Stomach (tissue), 9 donors: ENCODE data around the gene RBM19. TPM values are rescaled to one million over a fixed set of nuclear protein-coding genes. Genes with fewer than 3 reads are reported as not detected.

ENCODE experiments used
- DNase-seq, 2 donors: peaks; one replicate each; pipeline versions ENCODE4 v3.0.0 to v3.0.0-alpha.2; 2013 to 2019
- H3K27ac ChIP-seq, 5 donors: fragments of 200-600 bp in 4 of 5; sonication (generic) in 4 of 5; one replicate each; pipeline ENCODE4 v1.5.1; 2013 to 2019; ENCODE audit warnings: mild to moderate bottlenecking in 1 of 5, moderate library complexity in 1 of 5
- H3K27me3 ChIP-seq, 3 donors: fragments of 200-600 bp; sonication (generic); one replicate each; pipeline ENCODE4 v1.5.1; 2017 to 2019; ENCODE audit warnings: mixed run types in 1 of 3
- H3K36me3 ChIP-seq, 4 donors: fragments of 200-600 bp; sonication (generic); 1 replicate in 3 of 4; 2 replicates in 1 of 4; pipeline ENCODE4 v1.5.1; 2016 to 2019
- H3K4me1 ChIP-seq, 4 donors: fragments of 200-600 bp; sonication (generic); one replicate each; pipeline ENCODE4 v1.5.1; 2016 to 2019
- H3K4me3 ChIP-seq, 4 donors: fragments of 200-600 bp; sonication (generic) in 3 of 4; one replicate each; pipeline ENCODE4 v1.5.1; 2016 to 2019; ENCODE audit warnings: mild to moderate bottlenecking in 1 of 4
- H3K9me3 ChIP-seq, 4 donors: fragments of 200-600 bp; sonication (generic); one replicate each; pipeline ENCODE4 v1.5.1; 2016 to 2019
- EP300 ChIP-seq: sonication (generic); formaldehyde crosslinking; IDR thresholded peaks from one replicate; pipeline ENCODE4 v1.6.1; 2017; ENCODE audit warnings: antibody characterized with exemption
- POLR2A ChIP-seq, 4 donors: fragments of 450-650 bp; IDR thresholded peaks; one replicate each; pipeline ENCODE4 v1.6.1; 2016; ENCODE audit warnings: antibody characterized with exemption in 4 of 4, control low read depth in 2 of 4, mild to moderate bottlenecking in 1 of 4, moderate library complexity in 1 of 4
- POLR2AphosphoS5 ChIP-seq, 3 donors: sonication (generic); formaldehyde crosslinking; IDR thresholded peaks; one replicate each; pipeline ENCODE4 v1.6.1; 2016; ENCODE audit warnings: antibody characterized with exemption in 3 of 3
- WGBS, 5 donors: extraction: QIAGEN DNeasy Blood & Tissue Kit in 3 of 5; methylation state at CpG; one replicate each; pipeline versions ENCODE4 v1.1.5 to v1.1.7; 2013 to 2018; 5-methylcytosine and 5-hydroxymethylcytosine counted together
- intact Hi-C: fragments of 100-400 bp; cut with DNase I; formaldehyde crosslinking; loops from one replicate; pipeline ENCODE4 v1.15.1; 2023; ENCODE audit warnings: low total_unique reads
- polyA plus RNA-seq, 3 donors: library from polyadenylated mRNA; stranded (reverse); fragments of 200-250 nt; gene quantifications; one replicate each; pipeline ENCODE4 v1.2.3, GENCODE V29; 2013
- total RNA-seq, 5 donors: library from RNA; depleted of rRNA; stranded (reverse); fragments of >200 nt; gene quantifications; one replicate each; pipeline versions ENCODE4 v1.1.0 to v1.2.3, GENCODE V29; 2014 to 2016
- TF ChIP-seq, protein P1 (sequence below), 7 experiments: fragments of 450-650 bp in 4 of 7; fragments of 200-600 bp in 3 of 7; sonication (generic) in 3 of 7; IDR thresholded peaks; one replicate each; pipeline ENCODE4 v1.5.1; 2016 to 2019; ENCODE audit warnings: antibody characterized with exemption in 7 of 7, control low read depth in 2 of 7, mild to moderate bottlenecking in 1 of 7
- donor health status: healthy with polysubstance abuse.
- donor health status: Bipolar disorder and iron deficiency.
- donor health status: healthy.

The RBM19 gene
- total and polyA plus RNA-seq, 8 donors, result 8.1 to 109 (median 27.3) TPM

GRCh38 chr12:113846883-113847755, 119.0 kb downstream of the RBM19 start:
- Histone ChIP-seq H3K9me3 (no peaks in the 10 kb centered on the region), H3K4me3 (no peak overlapping the region), H3K36me3 (peaks cover 9 to 74% (median 48%) of the 10 kb centered on the region in 4 donors), H3K27ac (no peak overlapping the region), H3K27me3 (no peaks in the 10 kb centered on the region), H3K4me1 (peaks cover 0 to 9% (median 0%) of the 10 kb centered on the region in 4 donors)
- 86 to 92% (median 91%) methylated on average over 18 of the region's 18 CpGs for WGBS, 5 donors
- intact Hi-C loops, result no loop called here
- TF ChIP-seq, protein P1, sequence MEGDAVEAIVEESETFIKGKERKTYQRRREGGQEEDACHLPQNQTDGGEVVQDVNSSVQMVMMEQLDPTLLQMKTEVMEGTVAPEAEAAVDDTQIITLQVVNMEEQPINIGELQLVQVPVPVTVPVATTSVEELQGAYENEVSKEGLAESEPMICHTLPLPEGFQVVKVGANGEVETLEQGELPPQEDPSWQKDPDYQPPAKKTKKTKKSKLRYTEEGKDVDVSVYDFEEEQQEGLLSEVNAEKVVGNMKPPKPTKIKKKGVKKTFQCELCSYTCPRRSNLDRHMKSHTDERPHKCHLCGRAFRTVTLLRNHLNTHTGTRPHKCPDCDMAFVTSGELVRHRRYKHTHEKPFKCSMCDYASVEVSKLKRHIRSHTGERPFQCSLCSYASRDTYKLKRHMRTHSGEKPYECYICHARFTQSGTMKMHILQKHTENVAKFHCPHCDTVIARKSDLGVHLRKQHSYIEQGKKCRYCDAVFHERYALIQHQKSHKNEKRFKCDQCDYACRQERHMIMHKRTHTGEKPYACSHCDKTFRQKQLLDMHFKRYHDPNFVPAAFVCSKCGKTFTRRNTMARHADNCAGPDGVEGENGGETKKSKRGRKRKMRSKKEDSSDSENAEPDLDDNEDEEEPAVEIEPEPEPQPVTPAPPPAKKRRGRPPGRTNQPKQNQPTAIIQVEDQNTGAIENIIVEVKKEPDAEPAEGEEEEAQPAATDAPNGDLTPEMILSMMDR (IDR thresholded peaks at IDR 0.05), result no peak
- TF ChIP-seq POLR2A (IDR thresholded peaks at IDR 0.05) (no peak), POLR2AphosphoS5 (IDR thresholded peaks at IDR 0.05) (no peak), EP300 (no peak)
- DNase-seq, result no peak

DNA sequence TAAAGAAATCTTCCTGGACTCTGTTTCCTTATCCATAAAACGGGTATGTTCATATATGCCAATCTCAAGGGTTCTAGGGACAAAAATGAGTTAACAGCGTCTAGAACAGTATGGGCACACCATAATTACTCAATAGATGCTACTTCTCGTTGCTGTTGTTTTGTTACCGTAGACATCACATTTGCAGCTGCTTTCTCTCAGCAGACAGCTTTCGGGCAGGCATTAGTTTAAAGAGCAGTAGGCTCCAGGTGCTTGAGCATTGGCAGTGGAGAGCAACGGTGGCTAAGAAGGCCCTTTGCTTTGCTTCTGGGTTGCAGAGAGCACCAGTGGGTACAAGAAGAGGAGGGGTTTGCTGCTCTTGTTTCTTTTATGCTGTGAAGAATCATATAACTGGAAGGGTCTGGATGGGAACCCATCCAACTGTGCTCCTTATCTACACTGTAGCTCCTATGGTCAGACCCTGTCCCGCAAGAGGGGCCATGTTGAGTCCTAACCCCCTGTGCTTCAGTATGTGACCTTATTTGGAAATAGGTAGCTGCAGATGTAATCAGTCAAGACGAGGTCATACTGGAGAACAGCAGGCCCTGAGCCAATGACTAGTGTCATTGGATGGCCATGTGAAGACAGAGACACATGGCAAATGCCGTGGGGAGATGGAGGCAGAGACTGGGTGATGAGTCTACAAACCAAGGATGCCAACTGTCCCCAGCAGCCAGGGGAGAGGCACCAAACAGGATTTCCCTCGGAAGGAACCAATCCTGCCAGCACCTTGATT, 120.0 kb downstream of the RBM19 start:
- 84 to 94% (median 88%) methylated on average over 10 of the region's 10 CpGs for WGBS, 5 donors
- TF ChIP-seq POLR2AphosphoS5 (IDR thresholded peaks at IDR 0.05) (no peak), POLR2A (IDR thresholded peaks at IDR 0.05) (no peak), EP300 (no peak)
- TF ChIP-seq, protein P1 (IDR thresholded peaks at IDR 0.05), result no peak
- H3K27me3 ChIP-seq, result no peaks in the 10 kb centered on the region

DNA sequence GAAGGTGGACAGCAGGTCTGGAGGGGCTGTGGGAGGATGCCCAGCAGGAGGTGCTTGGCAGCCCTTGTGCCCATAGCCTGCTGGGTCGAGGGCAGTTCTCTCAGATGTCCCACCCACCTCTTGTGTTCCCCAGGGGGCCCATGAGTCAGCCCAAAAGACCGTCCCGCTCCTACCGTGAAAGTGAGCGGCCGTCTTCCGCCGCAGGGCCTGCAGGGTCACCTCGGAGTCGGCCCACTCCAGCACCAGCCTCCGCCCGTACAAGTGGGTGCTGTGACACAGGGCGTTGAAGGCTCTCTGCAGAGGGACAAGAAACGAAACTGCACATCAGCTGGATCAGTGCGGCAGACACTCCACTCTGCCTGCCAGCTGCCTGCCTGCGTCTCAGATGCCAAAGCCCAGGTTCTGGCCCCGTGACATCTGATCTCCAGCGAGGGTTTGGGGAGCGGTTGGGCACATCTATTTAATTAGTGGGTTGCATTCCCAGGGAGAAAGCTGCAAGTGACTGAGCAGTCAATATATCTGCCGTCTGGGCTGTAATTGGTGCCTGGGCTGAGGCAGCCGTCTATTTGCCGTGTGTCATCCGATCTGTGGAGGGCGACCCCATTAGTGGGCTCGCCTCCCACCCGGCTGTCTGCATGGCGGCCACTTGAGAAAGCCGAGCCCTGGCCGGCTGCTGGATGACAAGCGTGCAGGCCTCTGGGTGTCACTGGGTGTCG, 121.5 kb downstream of the RBM19 start:
- Histone ChIP-seq H3K36me3 (peaks cover 9 to 85% (median 57%) of the 10 kb centered on the region in 4 donors), H3K27me3 (no peaks in the 10 kb centered on the region), H3K4me1 (no peaks in the 10 kb centered on the region), H3K9me3 (no peaks in the 10 kb centered on the region), H3K4me3 (no peak overlapping the region), H3K27ac (no peak overlapping the region)
- DNase-seq, result no peak
- 86 to 93% (median 88%) methylated on average over 26 to 31 of the region's 31 CpGs for WGBS, 5 donors
- TF ChIP-seq, protein P1 (IDR thresholded peaks at IDR 0.05), result no peak
- intact Hi-C loops, result no loop called here

More for the DNA sequence above, 120.0 kb downstream of the RBM19 start:
- no peak overlapping the region for H3K27ac ChIP-seq
- DNase-seq, result no peak
- H3K36me3 ChIP-seq, result peaks cover 9 to 85% (median 53%) of the 10 kb centered on the region in 4 donors
- intact Hi-C loops, result no loop called here
- H3K4me1 ChIP-seq, result peaks cover 0 to 9% (median 0%) of the 10 kb centered on the region in 4 donors
- H3K9me3 ChIP-seq, result no peaks in the 10 kb centered on the region
- no peak overlapping the region for H3K4me3 ChIP-seq

- WGBS, 5 donors, result 92 to 96% (median 94%) methylated on average over 4 of the region's 4 CpGs
- H3K27ac ChIP-seq, result no peak overlapping the region
- TF ChIP-seq EP300, result no peak
- no peak for TF ChIP-seq POLR2AphosphoS5 (IDR thresholded peaks at IDR 0.05)
- TF ChIP-seq, protein P1 (IDR thresholded peaks at IDR 0.05), result no peak
- no peak for TF ChIP-seq POLR2A (IDR thresholded peaks at IDR 0.05)
- DNase-seq, result no peak
- intact Hi-C loops, result no loop called here
- no peaks in the 10 kb centered on the region for H3K4me1 ChIP-seq
- H3K4me3 ChIP-seq, result no peak overlapping the region
- H3K27me3 ChIP-seq, result no peaks in the 10 kb centered on the region
- H3K36me3 ChIP-seq, result peaks cover 9 to 75% (median 52%) of the 10 kb centered on the region in 4 donors
- H3K9me3 ChIP-seq, result no peaks in the 10 kb centered on the region
Observed at GRCh38 chr12:113842699-113843098, 123.4 kb downstream of the RBM19 start.
